Measurements from ENCODE around the gene AGK. TPM values are rescaled to one million over a fixed set of nuclear protein-coding genes. Genes with fewer than 3 reads are reported as not detected.

The AGK gene
- polyA plus RNA-seq, 1 donor (not counting 4 experiments of a cell fraction or from before 2014, with no cell fraction given) = 40.0 TPM

DNA sequence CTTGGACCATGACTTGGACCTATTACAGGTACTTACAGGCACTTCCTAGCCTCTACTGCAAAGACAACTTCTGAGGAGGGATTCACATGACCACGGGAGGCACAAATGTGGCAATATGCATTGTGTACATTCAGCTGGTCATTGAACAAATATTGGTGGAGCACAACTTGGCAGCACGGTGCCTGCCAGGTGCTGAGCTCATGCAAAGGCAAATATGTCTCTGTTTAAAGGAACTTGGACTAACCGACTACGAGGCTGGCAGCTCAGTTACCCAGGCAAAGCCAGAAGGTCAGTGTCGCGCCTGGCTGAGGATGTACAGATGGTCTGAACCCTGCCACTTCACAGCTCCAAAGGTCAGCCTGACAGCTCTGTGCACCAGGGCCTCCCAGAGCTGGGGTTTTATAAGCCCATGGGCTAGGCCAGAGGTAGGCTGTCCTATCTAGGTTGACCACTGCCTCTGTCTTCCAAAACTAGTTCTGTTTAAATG is 144.6 kb downstream of the AGK start:
- Histone ChIP-seq H3K4me3 (ENCODE audit: control insufficient read depth in 2 of 3, extremely low read depth in 1 of 3, insufficient read depth in 2 of 3, low read depth in 1 of 3, low read length in 3 of 3) (no peak overlapping the region), H3K4me1 (ENCODE audit: control insufficient read depth, extremely low read depth, insufficient read depth, low read length) (peaks cover 5% of the 10 kb centered on the region), H3K36me3 (ENCODE audit: control insufficient read depth in 2 of 2, extremely low read depth in 1 of 2, insufficient read depth in 2 of 2, low read length in 2 of 2) (no peaks in the 10 kb centered on the region), H3K9me1 (ENCODE audit: control insufficient read depth, extremely low read depth, insufficient read depth, low read length) (no peaks in the 10 kb centered on the region), H3K27me3 (ENCODE audit: control insufficient read depth, extremely low read depth, insufficient read depth, low read length) (no peaks in the 10 kb centered on the region), H3K4me2 (ENCODE audit: control insufficient read depth, extremely low read depth, insufficient read depth, low read depth, low read length) (no peak overlapping the region), H4K20me1 (ENCODE audit: control insufficient read depth, extremely low read depth, insufficient read depth, low read length) (no peaks in the 10 kb centered on the region), H3K9me3 (ENCODE audit: control insufficient read depth, low read depth, low read length) (no peaks in the 10 kb centered on the region), H2AFZ (ENCODE audit: control insufficient read depth, low read length) (no peak overlapping the region), H3K9ac (ENCODE audit: control insufficient read depth, extremely low read depth, insufficient read depth, low read length) (no peak overlapping the region), H3K27ac (ENCODE audit: control insufficient read depth, insufficient read depth, low read length) (no peak overlapping the region), H3K79me2 (ENCODE audit: control insufficient read depth, insufficient read depth, low read length) (no peaks in the 10 kb centered on the region)
- no peak for FAIRE-seq
- TF ChIP-seq, protein P1, sequence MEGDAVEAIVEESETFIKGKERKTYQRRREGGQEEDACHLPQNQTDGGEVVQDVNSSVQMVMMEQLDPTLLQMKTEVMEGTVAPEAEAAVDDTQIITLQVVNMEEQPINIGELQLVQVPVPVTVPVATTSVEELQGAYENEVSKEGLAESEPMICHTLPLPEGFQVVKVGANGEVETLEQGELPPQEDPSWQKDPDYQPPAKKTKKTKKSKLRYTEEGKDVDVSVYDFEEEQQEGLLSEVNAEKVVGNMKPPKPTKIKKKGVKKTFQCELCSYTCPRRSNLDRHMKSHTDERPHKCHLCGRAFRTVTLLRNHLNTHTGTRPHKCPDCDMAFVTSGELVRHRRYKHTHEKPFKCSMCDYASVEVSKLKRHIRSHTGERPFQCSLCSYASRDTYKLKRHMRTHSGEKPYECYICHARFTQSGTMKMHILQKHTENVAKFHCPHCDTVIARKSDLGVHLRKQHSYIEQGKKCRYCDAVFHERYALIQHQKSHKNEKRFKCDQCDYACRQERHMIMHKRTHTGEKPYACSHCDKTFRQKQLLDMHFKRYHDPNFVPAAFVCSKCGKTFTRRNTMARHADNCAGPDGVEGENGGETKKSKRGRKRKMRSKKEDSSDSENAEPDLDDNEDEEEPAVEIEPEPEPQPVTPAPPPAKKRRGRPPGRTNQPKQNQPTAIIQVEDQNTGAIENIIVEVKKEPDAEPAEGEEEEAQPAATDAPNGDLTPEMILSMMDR (optimal IDR thresholded peaks at IDR 0.05 in 1 of 3, IDR thresholded peaks at IDR 0.05 in 1 of 3, conservative IDR thresholded peaks at IDR 0.05 in 1 of 3; ENCODE audit: extremely low read depth in 1 of 3, insufficient read depth in 2 of 3, low read length in 3 of 3) = no peak
- no peak for TF ChIP-seq EZH2 (IDR thresholded peaks at IDR 0.05; ENCODE audit: low read length)
- dilution Hi-C loops (cut with MboI; ENCODE audit: extremely low pct_ligation_motif_present, low sequenced_read_pairs) = no loop called here
- no peak for DNase-seq (ENCODE audit: low read depth, low spot score)

DNA sequence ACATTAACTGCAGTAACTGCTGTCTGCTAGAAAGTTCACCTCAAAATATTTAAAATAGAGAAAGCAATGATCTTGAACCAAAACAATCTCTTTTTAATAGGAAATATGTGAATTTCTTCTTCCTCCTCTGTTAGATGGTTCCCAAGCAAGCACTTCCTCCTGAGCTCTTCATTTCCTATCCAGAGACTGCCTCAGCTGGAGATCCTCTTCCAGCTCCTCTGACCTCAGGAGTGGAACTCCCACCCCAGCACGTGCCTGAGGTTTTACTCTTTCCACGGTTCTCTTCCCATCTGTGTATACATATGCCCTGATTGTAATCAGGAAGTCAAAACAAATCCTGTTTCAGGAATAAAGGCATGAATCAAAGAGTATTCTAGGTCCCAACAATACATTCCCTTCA is 145.1 kb downstream of the AGK start:
- TF ChIP-seq, protein P1 (optimal IDR thresholded peaks at IDR 0.05 in 1 of 3, IDR thresholded peaks at IDR 0.05 in 1 of 3, conservative IDR thresholded peaks at IDR 0.05 in 1 of 3; ENCODE audit: extremely low read depth in 1 of 3, insufficient read depth in 2 of 3, low read length in 3 of 3) = no peak
- TF ChIP-seq EZH2 (IDR thresholded peaks at IDR 0.05; ENCODE audit: low read length) = no peak
- Histone ChIP-seq H3K9me3 (ENCODE audit: control insufficient read depth, low read depth, low read length) (no peaks in the 10 kb centered on the region), H3K4me1 (ENCODE audit: control insufficient read depth, extremely low read depth, insufficient read depth, low read length) (peaks cover 6% of the 10 kb centered on the region), H3K9ac (ENCODE audit: control insufficient read depth, extremely low read depth, insufficient read depth, low read length) (no peak overlapping the region), H2AFZ (ENCODE audit: control insufficient read depth, low read length) (no peak overlapping the region), H3K4me3 (ENCODE audit: control insufficient read depth in 2 of 3, extremely low read depth in 1 of 3, insufficient read depth in 2 of 3, low read depth in 1 of 3, low read length in 3 of 3) (no peak overlapping the region), H3K27me3 (ENCODE audit: control insufficient read depth, extremely low read depth, insufficient read depth, low read length) (no peaks in the 10 kb centered on the region), H3K36me3 (ENCODE audit: control insufficient read depth in 2 of 2, extremely low read depth in 1 of 2, insufficient read depth in 2 of 2, low read length in 2 of 2) (no peaks in the 10 kb centered on the region), H3K9me1 (ENCODE audit: control insufficient read depth, extremely low read depth, insufficient read depth, low read length) (no peaks in the 10 kb centered on the region), H4K20me1 (ENCODE audit: control insufficient read depth, extremely low read depth, insufficient read depth, low read length) (no peaks in the 10 kb centered on the region), H3K27ac (ENCODE audit: control insufficient read depth, insufficient read depth, low read length) (no peak overlapping the region), H3K79me2 (ENCODE audit: control insufficient read depth, insufficient read depth, low read length) (no peaks in the 10 kb centered on the region), H3K4me2 (ENCODE audit: control insufficient read depth, extremely low read depth, insufficient read depth, low read depth, low read length) (no peak overlapping the region)
- FAIRE-seq = no peak
- DNase-seq (ENCODE audit: low read depth, low spot score) = no peak
- dilution Hi-C loops (cut with MboI; ENCODE audit: extremely low pct_ligation_motif_present, low sequenced_read_pairs) = no loop called here

All from keratinocyte (primary cell).